Jurkat, Clone E6-1 (cell line): Measurements from ENCODE around the gene PCLO.
A peak's percentile ranks its signal among the peaks of the same experiment; 100 is the strongest.
"Not testable (repeated sequence)": the region's sequence is repeated elsewhere in the genome, so short reads cannot be mapped to it uniquely, and the experiment has no call there.

ENCODE experiments used
- DNase-seq: peaks from one replicate; pipeline ENCODE4 v3.0.0-alpha.2; 2011; ENCODE audit warnings: low read depth, low spot score
- H3K4me3 ChIP-seq: 2 replicates; pipeline ENCODE4 v1.5.1; 2011; ENCODE audit warnings: mild to moderate bottlenecking, low read length, control low read depth, moderate library complexity

Gene PCLO

DNA sequence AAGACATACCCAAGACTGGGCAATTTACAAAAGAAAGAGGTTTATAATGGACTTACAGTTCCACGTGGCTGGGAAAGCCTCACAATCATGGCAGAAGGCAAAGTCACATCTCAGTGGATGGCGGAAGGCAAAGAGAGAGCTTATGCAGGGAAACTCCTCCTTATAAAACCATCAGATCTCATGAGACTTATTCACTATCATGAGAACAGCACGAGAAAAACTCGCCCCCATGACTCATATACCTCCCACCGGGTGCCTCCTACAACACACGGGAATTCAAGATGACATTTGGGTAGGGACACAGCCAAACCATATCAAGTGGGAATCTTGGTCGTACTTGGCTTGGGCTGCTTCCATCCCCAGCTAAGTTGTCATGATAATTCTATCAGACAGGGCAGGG is 268.3 kb downstream of the PCLO start:
- not testable (repeated sequence) for H3K4me3 ChIP-seq, DNase-seq

DNA sequence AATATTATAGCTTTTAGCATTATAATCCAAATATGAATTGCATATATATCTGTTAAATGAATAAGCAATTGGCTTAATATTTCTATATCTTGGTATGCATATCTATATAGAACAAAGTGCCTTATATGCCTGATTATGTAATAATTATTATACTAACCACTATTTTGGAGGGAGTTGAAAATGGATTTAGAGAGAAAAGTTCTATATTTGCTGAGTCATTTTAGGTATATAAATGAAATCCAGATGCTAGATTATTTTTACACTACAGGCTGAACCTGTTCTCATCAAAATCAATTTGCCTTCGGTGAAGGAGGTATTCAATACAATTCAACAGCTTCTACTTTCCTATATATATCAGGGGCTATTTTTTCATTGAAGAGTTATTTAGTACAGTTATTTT is 276.4 kb downstream of the PCLO start:
- no peak for DNase-seq
- no peak overlapping the region for H3K4me3 ChIP-seq

DNA sequence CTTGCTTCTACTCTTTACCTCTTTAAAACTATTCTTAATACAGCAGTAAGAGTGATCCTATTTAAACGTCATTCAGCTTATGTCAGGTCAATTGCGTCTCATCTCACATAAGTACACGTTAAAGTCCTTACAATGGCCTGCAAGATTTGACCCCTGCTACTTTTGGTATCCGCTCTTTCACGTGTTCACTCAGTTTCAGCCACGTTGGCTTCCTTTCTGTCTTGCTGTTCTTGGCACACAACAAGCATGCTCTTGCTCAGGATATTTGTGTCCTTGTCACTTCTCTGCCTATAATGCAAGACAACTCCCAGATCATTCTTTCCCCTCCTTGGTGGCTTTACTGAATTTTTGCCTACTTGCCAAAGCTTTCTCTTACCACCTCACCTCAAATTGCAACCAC is 296.8 kb downstream of the PCLO start:
- no peak overlapping the region for H3K4me3 ChIP-seq
- DNase-seq, result no peak

DNA sequence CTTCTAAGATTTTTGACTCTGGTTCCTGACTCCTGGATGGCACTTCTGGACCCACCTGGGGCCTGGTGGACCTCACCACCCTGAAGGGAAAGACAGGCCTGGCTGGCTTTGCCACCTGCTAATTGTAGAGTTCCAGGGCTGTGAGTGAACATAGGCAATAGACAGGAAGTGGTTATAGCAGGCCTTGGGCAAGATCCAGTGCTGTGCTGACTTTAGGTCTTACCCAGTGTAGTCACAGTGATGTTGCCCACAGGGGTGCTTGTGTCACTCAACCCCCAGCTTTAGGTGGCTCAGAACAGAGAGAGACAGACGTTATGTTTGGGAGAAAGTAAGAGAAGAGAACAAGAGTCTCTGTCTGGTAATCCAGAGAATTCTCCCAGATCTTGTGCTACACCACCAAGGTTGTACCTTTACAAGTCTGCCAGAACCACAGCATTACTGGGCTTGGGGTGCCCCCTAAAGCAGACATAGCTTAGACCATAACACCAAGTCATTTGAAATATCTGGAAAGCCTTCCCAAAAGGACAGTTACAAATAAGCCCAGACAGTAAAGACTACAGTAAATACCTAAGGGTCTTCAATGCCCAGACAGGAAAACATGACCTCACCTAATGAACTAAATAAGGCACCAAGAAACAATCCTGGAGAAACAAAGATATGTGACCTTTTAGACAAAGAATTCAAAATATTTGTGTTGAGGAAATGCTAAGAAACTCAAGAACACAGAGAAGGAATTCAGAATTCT is 303.4 kb downstream of the PCLO start:
- no peak overlapping the region for H3K4me3 ChIP-seq
- DNase-seq, result peak; percentile 31

DNA sequence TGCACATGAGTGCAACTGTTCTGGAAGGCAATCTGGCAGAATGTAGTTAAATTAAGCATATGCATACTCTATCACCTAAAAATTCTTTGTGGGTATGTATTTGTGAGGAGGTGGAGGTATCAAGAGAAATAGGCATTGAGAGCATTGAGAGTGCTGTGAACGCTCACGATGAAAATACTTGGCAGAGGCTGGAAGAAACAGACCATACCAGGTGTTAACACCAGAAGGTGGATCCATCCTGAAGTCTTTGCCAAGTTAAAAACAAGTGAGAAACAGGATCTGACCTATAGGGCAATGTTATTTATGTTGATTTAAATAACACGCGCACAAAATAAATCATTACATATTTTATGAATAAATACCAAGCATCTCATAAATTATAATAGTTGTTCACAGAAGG is 311.6 kb downstream of the PCLO start:
- no peak overlapping the region for H3K4me3 ChIP-seq
- no peak for DNase-seq

DNA sequence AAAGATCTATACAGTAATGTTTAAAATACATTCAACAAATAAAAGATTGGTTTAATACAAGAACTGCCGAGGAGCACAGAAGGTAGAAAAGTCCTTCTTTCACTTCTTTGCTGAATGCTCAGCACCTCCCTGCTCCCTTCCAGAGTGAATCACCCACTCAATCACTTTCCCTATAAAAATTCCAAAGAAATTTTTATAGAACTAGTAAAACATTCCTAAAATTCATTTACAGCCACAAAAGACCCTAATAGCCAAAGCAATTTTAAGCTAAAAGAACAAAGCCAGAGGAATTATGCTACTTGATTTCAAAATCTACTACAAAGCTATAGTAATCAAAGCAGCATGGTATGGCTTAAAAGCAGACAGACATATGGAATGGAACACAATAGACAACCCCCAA is 320.9 kb downstream of the PCLO start:
- no peak for DNase-seq
- no peak overlapping the region for H3K4me3 ChIP-seq

DNA sequence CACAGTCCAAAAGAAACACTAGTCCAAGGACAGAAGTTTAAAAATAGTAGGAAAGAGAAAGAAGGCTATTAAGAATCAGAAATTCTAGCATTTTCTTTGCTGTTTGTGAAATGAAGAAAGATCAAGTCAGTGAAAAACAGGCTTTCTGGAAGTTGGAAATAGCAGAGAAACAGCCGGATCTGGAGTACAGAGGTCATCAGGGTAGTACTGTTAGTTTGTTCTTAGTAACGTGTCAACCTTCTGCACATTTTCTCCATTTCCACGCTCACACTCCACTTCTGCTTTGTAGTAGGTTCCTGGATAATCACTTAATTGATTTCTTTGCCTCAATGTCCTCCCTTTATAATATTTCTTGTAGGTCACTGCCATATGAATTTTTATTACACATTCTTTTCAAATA is 322.6 kb downstream of the PCLO start:
- DNase-seq, result no peak
- no peak overlapping the region for H3K4me3 ChIP-seq

DNA sequence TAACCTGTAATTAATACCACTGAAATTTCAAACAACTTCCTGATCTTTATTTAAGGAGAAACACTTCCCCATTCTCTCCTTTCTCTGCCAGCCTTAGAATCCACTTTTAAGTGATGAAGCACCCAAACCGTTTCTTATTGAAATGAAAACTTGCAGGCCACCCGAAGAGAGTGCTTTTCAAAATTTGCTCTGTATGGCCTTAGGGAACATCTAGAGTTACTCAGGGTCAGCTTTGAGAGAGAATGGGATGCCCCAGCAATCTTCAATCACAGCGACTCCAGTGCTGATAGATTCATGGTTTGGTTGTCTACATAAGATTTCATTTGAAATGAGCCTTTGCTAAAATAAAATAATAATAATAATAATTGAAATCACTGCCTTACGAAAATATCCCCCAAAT is 323.1 kb downstream of the PCLO start:
- DNase-seq, result no peak
- H3K4me3 ChIP-seq, result no peak overlapping the region

DNA sequence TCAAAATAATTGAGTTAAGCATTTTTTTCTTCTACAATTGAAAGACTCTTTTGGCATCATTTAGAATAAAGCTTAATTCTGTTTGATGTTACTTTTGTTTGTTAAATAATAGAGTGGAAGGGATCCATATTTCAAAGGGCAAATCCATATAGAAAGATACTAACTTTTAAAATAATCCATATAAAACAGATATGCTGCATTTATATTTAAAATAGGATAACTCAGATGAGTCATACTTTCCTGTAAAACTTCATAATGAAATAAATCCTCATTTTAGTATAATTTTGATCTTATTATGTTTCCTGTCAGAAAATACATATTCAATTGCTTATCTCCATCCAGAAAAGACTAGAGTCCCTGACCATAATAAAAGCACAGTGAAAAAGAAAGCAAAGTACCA is 323.6 kb downstream of the PCLO start:
- no peak for DNase-seq
- no peak overlapping the region for H3K4me3 ChIP-seq

DNA sequence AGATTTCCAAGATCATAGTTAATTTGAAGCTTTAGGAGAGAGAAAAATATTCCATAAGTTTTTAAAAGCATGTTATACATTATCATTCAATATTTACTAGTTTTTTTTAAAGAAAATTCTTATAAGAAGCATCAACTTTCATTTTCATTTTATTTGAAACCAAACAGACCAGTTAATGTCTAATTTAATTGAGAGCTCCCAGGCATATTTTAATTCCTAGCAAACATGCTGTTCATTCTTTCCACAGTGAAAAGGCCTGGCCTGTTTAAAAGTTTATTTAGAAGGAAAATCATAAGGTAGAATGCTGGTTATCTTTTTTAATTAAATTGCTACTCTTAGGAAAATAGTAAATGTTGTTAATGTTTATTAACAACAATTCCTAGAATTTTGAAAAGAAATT is 324.4 kb downstream of the PCLO start:
- no peak overlapping the region for H3K4me3 ChIP-seq
- no peak for DNase-seq

DNA sequence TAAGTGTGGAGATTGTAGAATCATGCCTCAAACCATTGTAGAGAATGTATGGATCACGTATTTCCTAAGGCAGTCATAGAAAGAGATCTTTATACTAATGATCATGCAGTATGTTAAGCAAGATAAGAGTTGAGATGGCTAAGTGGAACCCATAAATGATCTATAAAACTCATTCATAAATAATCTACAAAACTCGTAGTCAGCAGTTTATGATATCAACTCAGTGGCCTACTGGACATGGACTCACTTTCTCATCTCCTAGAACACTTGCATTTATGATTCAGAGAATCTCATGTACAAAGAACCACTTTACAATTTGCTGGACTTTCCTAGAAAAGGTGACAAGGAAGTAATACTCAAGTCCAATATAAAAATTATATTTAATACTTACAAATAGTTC is 339.6 kb downstream of the PCLO start:
- DNase-seq, result no peak
- H3K4me3 ChIP-seq, result no peak overlapping the region

DNA sequence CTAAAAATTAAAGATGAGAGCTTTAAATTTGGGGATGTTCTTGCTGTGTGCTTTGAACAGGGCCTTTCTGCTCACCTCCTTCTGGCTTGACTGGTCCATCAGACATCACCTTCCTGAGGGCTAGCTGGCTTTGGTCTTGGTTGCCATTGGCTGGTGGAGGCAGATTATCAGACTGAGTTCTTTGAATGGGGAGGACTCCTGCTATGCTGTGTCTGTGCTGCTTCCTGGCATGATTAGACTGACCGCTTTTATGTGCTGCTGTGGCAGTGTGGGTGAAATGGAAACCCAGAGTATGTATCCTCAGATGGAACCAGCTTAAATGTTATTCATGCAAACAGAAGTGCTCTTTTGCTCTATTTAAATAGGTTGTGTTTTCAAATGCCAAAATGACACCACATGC is 341.6 kb downstream of the PCLO start:
- no peak for DNase-seq
- no peak overlapping the region for H3K4me3 ChIP-seq

DNA sequence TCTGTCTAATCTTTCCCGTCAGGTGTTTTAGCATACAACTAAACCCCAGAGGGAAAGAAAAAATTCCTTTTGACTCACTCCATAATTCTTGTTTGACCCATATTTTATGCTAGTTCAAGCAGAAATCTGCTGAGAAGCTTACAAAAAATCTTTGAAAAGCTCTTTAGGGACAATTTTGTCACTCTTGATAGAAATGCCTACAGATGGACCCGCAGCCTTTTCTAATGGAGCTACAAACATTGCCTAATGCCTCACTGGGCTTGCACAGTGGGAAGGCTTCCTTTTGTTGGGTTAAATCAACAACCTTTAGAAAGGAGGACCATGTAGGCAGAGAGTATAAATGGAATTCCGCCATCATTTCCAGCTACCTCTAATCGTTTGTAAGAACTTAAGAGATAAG is 344.5 kb downstream of the PCLO start:
- DNase-seq, result no peak
- no peak overlapping the region for H3K4me3 ChIP-seq

DNA sequence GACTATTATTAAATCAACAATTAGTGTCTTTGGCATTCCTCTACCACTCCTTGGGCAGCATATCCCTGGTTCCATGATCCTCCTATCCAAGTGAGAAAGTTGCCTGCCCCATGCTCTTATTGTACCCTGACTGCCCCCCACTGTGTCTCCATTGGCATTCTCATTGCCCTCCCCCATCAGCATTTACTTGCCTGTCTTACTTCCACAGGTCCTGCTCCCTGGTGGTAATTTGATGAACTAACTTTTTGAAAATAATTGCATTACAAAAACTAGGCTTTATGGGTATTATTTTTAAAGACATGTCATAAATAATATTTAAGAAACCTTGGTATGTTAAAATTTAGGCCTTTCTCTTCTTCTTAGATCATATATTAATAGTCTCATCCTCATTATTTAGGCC is 346.4 kb downstream of the PCLO start:
- no peak overlapping the region for H3K4me3 ChIP-seq
- no peak for DNase-seq

DNA sequence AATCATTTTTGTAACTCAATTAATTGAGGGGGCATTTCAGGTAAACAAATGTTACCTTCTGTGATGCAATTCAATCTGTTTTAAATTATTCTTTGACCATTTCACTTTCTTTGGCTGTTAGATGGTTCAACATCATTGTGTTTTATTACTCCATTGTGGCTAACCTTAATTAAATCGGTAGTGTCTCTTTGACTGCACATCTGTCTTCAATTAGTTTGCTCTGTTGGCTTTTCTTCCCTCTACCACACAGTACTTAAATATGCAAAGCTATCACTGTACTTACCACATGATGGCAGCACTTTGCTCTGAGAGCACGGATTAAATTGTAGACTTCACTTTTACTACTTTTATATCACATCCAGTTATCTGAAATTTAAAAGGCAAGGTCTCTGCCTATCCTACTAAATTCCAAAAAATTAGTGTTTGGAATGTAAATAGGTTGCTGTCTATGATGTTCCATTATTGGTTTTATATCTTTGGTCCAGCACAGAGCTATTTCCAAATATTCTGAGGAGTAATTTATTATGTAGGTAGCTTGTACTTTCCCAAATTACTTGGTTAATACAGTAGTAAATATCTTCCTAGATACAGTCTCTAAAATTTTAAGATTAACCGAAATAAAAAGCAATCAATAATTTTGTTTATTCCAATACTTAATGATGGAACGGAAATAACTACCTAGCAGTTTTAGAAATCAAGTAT is 352.0 kb downstream of the PCLO start:
- peak; percentile 30 for DNase-seq
- H3K4me3 ChIP-seq, result no peak overlapping the region

DNA sequence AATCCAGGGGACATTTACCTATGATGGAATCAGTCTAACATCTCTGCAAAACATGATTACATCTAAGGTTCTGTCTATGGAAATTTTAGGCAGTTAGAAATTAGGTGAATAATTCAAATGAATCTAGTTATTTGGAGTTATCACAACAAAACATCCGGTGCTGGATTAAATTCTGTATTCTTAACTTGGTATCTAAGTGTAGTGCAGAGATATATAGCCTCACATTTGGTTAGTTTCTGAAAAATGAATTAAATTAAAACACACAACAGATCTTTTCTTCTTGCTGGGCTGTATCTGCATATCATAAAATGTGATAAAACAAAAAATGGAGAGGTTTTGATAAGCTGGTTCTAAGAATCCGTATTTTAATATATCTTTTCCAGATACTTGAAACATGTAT is 354.1 kb downstream of the PCLO start:
- no peak for DNase-seq

DNA sequence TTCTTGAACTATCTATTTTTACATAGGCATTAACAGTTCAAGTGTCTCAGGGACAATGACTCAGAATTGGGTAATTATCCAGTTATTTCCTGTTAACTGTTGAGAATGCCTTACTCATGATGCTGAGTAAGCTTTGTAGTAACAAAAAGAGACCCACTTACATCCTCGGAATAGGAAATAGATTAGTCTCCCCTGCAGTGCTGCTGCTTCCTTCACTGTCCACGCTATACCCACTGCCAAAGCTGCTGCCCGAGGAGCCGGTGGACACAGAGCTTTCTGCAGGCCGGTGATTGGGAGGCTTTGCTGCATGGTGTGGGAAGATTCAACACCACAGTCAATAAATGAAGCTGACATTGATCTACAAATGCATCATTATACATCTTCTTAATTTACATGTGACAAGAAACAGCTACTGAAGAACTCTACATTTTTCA is 357.1 kb downstream of the PCLO start:
- no peak for DNase-seq
- H3K4me3 ChIP-seq, result no peak overlapping the region

More for the DNA sequence above, 354.1 kb downstream of the PCLO start:
- H3K4me3 ChIP-seq, result no peak overlapping the region

DNA sequence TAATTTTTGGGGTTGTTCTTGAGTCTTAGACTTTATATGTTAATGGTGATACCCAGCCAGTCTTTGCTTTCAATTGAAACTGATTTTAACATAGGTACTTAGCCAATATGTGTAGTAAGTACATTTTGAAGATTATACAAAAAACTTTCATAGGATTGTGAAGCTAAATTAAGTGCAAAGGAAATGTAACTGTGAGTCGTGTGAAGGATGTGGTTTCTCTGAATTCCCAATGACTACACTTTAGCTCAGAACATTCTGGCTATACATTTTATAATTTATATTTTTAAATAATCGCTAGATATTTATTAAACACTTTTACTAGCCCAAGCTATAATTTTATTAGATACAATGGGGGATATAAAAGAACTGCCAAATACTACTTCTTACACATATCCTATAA is 359.3 kb downstream of the PCLO start:
- no peak for DNase-seq
- H3K4me3 ChIP-seq, result no peak overlapping the region

DNA sequence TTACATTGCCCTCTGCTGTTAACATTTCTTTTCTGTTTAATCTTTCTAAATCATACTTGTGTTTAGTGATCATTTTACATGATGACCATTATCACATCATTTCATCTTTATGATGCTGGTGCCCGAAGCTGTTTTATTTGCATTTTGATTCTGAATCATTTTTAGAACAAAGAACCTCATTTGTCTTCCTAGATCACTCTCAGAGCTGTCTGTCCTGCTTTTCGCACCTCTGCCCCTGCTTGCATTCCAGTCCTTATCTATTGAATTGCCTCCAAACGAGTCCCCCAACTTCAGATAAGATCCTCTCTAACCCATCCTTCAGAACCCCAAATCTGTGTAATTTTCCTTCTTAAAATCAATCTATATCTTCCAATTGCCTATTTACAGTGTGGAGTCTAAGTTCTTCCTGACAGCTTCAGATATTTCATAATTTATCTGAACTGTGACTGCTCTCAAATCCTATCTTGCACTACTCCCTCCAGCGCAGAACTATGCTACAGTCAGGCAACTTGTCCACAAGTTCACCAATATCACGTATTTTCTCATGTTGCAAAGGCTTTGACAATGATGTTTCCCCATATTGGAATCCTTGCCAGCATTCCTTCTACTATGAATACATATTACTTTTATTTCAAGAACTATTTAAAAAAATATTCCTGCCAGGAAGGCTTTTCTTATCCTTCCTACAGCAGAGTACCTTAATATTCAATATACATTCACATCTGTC is 372.6 kb downstream of the PCLO start:
- no peak overlapping the region for H3K4me3 ChIP-seq
- no peak for DNase-seq

DNA sequence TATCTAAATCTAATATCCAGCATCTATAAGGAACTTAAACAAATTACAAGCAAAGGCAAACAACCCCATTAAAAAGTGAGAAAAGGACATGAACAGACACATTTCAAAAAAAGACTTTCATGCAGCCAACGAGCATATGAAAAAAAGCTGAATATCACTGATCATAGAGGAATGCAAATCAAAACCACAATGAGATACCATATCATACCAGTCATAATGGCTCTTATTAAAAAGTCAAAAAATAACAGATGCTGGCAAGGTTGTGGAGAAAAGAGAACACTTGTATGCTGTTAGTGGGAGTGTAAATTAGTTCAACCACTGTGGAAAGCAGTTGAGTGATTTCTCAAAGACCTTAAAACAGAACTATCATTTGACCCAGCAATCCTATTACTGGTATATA is 384.7 kb downstream of the PCLO start:
- no peak for DNase-seq
- no peak overlapping the region for H3K4me3 ChIP-seq
